Epithelial cell of esophagus (primary cell): ENCODE measurements around the gene SCRN1.
A peak's percentile ranks its signal among the peaks of the same experiment; 100 is the strongest.

ENCODE experiments used
- DNase-seq: peaks from one replicate; pipeline ENCODE4 v3.0.0; 2010; ENCODE audit warnings: low read depth
- H3K4me3 ChIP-seq: 2 replicates; pipeline ENCODE4 v1.5.1; 2011; ENCODE audit warnings: mild to moderate bottlenecking, low read length, control low read depth
- CTCF ChIP-seq: IDR thresholded peaks from 2 replicates; pipeline ENCODE4 v1.5.1; 2011; ENCODE audit warnings: low read depth, mild to moderate bottlenecking, low read length, control low read depth, inconsistent platforms; ENCODE audit not compliant: insufficient read depth; ENCODE audit errors: missing control alignments

SCRN1 gene

GRCh38 chr7:29991937-29992336 lies 2.3 kb upstream of the SCRN1 start:
- DNase-seq = no peak
- no peak overlapping the region for H3K4me3 ChIP-seq
- TF ChIP-seq CTCF = no peak

- no peak for TF ChIP-seq CTCF
- no peak for DNase-seq
- H3K4me3 ChIP-seq = no peak overlapping the region
These were observed 1.3 kb upstream of the SCRN1 start for GRCh38 chr7:29990931-29991330.

- TF ChIP-seq CTCF = no peak
- peak overlapping the region; percentile 66 for H3K4me3 ChIP-seq
- DNase-seq = peak; percentile 56
These were observed 961 bp downstream of the SCRN1 start for GRCh38 chr7:29988424-29989256.

- peak; percentile 79 for DNase-seq
- peak overlapping the region; percentile 4 for H3K4me3 ChIP-seq
- TF ChIP-seq CTCF = no peak
These were observed 1.7 kb downstream of the SCRN1 start for GRCh38 chr7:29987811-29988317.

- H3K4me3 ChIP-seq = no peak overlapping the region
- no peak for TF ChIP-seq CTCF
- DNase-seq = peak; percentile 49
These were observed 2.5 kb downstream of the SCRN1 start for GRCh38 chr7:29987083-29987482.

- no peak for TF ChIP-seq CTCF
- no peak overlapping the region for H3K4me3 ChIP-seq
- DNase-seq = no peak
These were observed 9.4 kb downstream of the SCRN1 start for GRCh38 chr7:29980151-29980550.
